NOMO-1 (cell line): ENCODE results near the gene PIP5K1A.
"Not testable (repeated sequence)": the region's sequence is repeated elsewhere in the genome, so short reads cannot be mapped to it uniquely, and the experiment has no call there.

Source experiments
- DNase-seq, 2 experiments: peaks; one replicate each; lab custom pipeline; 2025; ENCODE audit not compliant: unreplicated experiment in 2 of 2; lab: John Stamatoyannopoulos, UW

PIP5K1A gene

DNA sequence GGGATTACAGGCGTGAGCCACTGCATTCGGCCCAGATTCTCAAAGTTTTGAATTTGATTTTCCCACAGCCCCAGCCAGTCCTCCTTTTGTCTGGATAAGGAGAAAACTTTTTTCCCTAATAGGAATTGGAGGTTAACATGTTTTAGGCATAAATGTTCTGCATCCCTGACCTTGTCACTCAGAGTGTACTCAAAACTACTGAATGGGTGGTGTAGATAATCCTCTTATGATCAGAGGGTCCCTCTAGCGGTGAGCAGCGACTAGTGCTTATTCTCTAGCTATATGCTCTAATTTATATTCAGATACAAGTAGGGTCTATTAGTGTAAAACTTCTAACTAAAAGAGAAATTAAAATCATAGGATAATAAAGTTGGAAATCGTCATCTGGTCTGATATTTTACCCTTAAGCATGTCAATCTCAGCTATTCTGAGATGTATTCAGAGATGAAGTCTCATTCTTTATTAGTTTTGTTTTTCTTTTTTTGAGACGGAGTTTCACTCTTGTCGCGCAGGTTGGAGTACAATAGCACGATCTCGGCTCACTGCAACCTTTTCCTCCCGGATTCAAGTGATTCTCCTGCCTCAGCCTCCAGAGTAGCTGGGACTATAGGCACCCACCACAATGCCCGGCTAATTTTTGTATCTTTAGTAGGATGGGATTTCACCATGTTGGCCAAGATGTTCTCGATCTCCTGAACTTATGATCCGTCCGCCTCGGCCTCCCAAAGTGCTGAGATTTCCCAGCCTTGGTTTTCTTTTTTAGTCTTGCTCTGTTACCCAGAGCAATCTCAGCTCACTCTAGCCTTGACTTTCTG lies 53.5 kb downstream of the PIP5K1A start:
- peak; percentile 17 to 83 for DNase-seq

- peak; percentile 97 to 98 for DNase-seq
These were observed 56.2 kb downstream of the PIP5K1A start, which contains the start of gene PSMD4 for GRCh38 chr1:151254217-151255213. Gene PSMD4, plus strand, starts transcription at chr1:151254734. Its CDS starts 49 bp downstream, at chr1:151254783.

GRCh38 chr1:151255381-151255780 lies 57.0 kb downstream of the PIP5K1A start:
- DNase-seq = no peak

- no peak for DNase-seq
These were observed 61.0 kb downstream of the PIP5K1A start for GRCh38 chr1:151259351-151259750.

- DNase-seq = no peak
These were observed 67.3 kb downstream of the PIP5K1A start for GRCh38 chr1:151265446-151266236.

- no peak for DNase-seq
These were observed 68.0 kb downstream of the PIP5K1A start for GRCh38 chr1:151266315-151266714.

GRCh38 chr1:151266821-151267220 lies 68.5 kb downstream of the PIP5K1A start:
- DNase-seq = no peak

- DNase-seq = no peak
These were observed 69.4 kb downstream of the PIP5K1A start for GRCh38 chr1:151267760-151268159.

DNA sequence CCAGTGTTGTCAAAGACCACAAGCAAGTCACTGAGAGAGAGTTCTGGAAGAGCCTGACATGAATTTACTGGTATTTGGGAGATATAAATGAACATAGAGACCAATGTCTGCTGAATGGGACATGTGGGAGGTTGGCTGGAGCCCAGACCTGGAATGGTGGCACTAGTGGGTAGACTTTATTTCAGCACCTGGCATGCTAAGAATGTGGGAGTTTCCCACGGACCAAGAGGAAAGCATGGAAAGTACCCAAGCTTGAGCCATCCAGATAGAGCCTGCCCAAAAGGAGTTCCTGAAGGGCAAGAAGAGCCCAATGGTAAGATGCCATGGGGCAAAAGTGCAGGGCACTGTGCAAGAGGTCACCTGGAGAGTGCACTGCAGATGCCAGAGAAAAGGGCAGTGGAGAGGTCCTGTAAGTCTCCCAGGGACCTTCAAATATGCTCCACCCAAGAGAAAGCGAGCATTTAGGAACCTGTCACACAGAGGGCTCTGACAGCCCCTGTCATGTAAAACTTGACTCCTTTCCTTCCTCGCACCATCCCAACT lies 75.6 kb downstream of the PIP5K1A start:
- no peak for DNase-seq

- not testable (repeated sequence) for DNase-seq
These were observed 77.0 kb downstream of the PIP5K1A start for GRCh38 chr1:151275341-151275740.

DNA sequence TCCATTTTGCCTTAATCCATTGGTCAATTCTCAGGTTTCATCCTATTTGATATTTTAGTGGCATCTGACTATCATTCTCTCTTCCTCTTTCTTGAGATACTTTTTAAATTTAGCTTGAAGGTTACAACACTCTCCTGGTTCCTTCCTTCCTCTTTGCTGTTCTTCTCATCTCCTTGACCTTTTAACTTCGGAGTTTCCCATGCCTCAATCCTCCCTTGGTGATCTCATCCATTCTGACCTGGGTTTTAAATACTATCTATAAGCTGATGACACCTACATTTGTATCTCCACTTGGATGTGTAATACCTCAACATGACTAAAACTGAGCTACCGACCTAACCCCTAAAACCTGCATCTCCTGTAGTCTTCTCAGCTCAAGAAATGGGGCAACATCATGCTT lies 78.9 kb downstream of the PIP5K1A start:
- peak; percentile 63 to 93 for DNase-seq

DNA sequence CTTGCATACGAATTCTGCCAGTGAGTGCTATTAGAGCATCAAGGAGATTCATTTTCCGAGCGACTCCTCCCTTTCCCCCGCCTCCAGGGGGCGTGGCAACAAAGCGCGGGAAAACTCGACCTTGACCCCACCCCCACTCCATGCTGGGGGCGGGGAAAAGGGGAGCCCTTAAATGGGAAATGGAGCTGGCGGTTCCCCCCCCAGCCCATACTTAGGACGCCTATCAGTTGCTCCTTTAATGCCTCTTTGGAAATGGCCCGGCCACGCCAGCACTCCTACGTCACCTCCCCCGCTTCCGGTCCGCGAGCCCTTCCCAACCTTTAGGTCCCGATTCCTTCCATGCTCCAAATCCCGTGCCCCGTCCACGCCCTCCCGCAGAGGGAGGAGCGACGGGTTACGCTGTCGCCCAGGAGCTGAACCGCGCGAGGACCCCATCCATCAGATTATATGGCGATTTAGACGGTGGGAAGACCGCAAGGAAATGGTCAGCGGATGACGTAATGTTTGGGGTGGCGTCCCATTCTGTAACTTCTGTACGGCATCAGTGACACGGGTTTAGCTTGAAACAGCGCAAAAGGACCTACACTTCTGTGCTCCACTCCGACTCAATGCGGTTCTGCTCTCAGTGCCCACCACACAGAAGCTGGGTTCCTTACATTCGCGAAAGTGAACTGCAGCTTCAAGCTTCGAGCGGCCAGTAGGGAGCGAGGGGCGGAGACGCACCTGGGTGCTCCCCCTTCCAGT lies 83.0 kb downstream of the PIP5K1A start:
- DNase-seq = peak; percentile 95 to 98

DNA sequence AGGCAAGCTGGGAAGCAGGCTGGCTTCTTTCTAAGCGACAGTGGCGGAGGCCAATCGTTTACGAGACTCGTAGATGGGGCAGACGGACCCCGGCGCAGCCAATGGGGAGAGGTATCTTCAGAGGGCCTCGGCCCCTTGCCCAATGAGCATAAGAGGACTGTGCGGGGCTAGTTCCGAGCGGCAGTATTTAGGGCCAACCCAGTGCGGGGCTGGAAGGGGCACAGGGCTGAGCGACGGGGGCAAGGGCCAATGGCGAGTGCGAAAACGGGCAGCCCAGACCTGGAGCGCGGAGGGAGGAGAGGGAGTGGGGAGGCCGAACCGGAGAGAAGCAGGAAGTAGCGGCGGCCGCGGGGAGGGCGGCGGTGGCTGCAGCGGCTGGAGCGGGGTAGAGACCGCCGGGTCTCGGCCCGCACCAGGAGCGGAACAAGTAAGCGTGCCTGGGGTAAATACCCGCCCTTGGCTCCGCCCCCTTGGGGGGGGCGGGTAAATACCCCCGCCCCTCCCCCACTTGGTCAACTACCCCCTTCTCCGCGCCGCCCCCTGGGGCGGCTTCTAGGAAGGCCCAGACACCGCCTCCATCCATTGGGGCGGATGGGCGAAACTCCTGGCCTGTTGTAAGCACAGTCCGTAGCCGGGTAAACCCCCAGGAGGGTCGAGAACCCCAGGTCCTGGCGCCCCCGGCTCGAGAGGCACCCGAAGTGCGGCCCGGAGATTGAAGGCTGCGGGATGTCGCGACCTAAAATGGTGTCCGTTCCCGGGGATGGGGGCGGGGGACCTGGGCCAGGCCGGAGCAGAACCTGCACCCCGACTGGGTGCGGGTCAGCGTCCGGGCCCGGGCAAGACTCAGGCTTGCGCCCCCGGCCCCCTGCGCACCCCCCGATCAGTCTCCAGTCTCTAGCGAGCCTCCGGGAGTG lies 83.9 kb downstream of the PIP5K1A start, which contains the start of gene ZNF687:
Gene ZNF687 (plus strand): TSS at position 331 of the 914 bp plus-strand sequence. CDS start 3,993 bp downstream, outside the sequence.
- DNase-seq = peak; percentile 99 to 100

- peak; percentile 44 to 53 for DNase-seq
These were observed 84.8 kb downstream of the PIP5K1A start for GRCh38 chr1:151282883-151283725.

GRCh38 chr1:151284013-151284577 lies 85.7 kb downstream of the PIP5K1A start:
- no peak for DNase-seq

DNA sequence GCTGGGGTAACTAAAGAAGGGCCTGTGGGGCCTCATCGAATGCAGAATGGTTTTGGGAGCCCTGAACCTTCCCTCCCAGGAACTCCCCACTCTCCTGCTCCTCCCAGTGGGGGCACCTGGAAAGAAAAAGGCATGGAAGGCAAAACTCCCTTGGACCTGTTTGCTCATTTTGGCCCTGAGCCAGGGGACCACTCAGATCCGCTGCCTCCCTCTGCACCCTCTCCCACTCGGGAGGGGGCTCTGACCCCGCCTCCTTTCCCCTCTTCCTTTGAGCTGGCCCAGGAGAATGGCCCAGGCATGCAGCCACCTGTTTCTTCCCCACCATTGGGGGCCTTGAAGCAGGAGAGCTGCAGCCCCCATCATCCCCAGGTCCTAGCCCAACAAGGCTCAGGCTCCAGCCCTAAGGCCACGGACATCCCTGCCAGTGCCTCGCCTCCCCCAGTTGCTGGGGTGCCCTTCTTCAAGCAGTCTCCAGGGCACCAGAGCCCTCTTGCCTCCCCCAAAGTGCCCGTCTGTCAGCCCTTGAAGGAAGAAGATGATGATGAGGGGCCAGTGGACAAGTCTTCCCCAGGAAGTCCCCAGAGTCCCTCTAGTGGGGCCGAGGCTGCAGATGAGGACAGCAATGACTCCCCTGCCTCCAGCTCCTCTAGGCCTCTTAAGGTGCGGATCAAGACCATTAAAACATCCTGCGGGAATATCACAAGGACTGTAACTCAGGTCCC lies 88.4 kb downstream of the PIP5K1A start:
- DNase-seq = no peak

GRCh38 chr1:151287341-151287699 lies 89.0 kb downstream of the PIP5K1A start:
- DNase-seq = no peak
